AG04450 (cell line): Measurements from ENCODE around the gene TNFRSF1A. TPM values are rescaled to one million over a fixed set of nuclear protein-coding genes. Genes with fewer than 3 reads are reported as not detected.

ENCODE experiments used
- CTCF ChIA-PET: fragments of 300-600, 350-600 bp; formaldehyde crosslinking; extraction: SDS; loops from one replicate; lab custom pipeline; 2022; ENCODE audit warnings: antibody characterized with exemption, inconsistent platforms; lab: Charles Lee
- POLR2A ChIA-PET: fragments of 350-600 bp; formaldehyde crosslinking; extraction: SDS; loops from one replicate; lab custom pipeline; 2021; ENCODE audit warnings: antibody characterized with exemption, inconsistent platforms; lab: Yijun Ruan, JAX
- DNase-seq: peaks from one replicate; pipeline ENCODE4 v3.0.0-alpha.2; 2011; ENCODE audit warnings: low read depth, low spot score
- H3K27ac ChIP-seq: one replicate; pipeline ENCODE4 v1.5.1; 2012; ENCODE audit warnings: low read depth, low read length, control low read depth
- H3K27me3 ChIP-seq: one replicate; pipeline ENCODE4 v1.6.0; 2012; ENCODE audit warnings: low read length; ENCODE audit not compliant: control insufficient read depth, insufficient read depth
- H3K4me3 ChIP-seq: 2 replicates; pipeline ENCODE4 v1.5.1; 2011; ENCODE audit warnings: mild to moderate bottlenecking, low read depth, low read length, control low read depth
- H3K9me3 ChIP-seq: 2 replicates; pipeline ENCODE4 v1.5.1; 2012; ENCODE audit warnings: low read length; ENCODE audit not compliant: control insufficient read depth, insufficient read depth
- CTCF ChIP-seq: IDR thresholded peaks from 2 replicates; pipeline ENCODE4 v1.5.1; 2011; ENCODE audit warnings: low read depth, low read length, control low read depth, inconsistent platforms
- polyA plus RNA-seq: library from polyadenylated mRNA; depleted of rRNA; stranded (reverse); fragments of >200 nt; gene quantifications from 2 replicates; pipeline ENCODE4 v1.2.3, GENCODE V29; 2011

The TNFRSF1A gene
- polyA plus RNA-seq, 1 experiment: 231 TPM

- Histone ChIP-seq H3K27ac (no peak overlapping the region), H3K4me3 (no peak overlapping the region), H3K27me3 (no peaks in the 10 kb centered on the region), H3K9me3 (no peaks in the 10 kb centered on the region; the same call in 1 of the 2 replicates)
- ChIA-PET CTCF (interaction anchor here (1.2 to 1.5 kb wide), 2 partner anchors 59 to 82 kb away, joined by 3 to 5 read pairs; no protein-coding TSS in a partner anchor), POLR2A (interaction anchor here (1.0 to 4.4 kb wide), 9 partner anchors 10 to 151 kb away, joined by 3 to 50 read pairs (median 7); partner anchors contain the start of genes GAPDH, MRPL51 and TNFRSF1A)
- no peak for DNase-seq
- TF ChIP-seq CTCF: no peak
These were observed 41.1 kb upstream of the TNFRSF1A start for GRCh38 chr12:6382982-6383381.

GRCh38 chr12:6382371-6382770 is 40.5 kb upstream of the TNFRSF1A start:
- TF ChIP-seq CTCF: no peak
- ChIA-PET POLR2A (interaction anchor here (4.4 kb wide), 1 partner anchor 48 kb away, joined by 50 read pairs; no protein-coding TSS in a partner anchor), CTCF (interaction anchor here (1.5 kb wide), 1 partner anchor 83 kb away, joined by 5 read pairs; no protein-coding TSS in a partner anchor)
- H3K9me3 ChIP-seq: no peaks in the 10 kb centered on the region; the same call in 1 of the 2 replicates
- H3K27ac ChIP-seq: no peak overlapping the region
- no peak overlapping the region for H3K4me3 ChIP-seq
- no peaks in the 10 kb centered on the region for H3K27me3 ChIP-seq
- DNase-seq: no peak

GRCh38 chr12:6380141-6381121 is 38.6 kb upstream of the TNFRSF1A start:
- Histone ChIP-seq H3K27ac (no peak overlapping the region), H3K27me3 (no peaks in the 10 kb centered on the region), H3K9me3 (no peaks in the 10 kb centered on the region; the same call in 1 of the 2 replicates), H3K4me3 (no peak overlapping the region)
- DNase-seq: no peak
- TF ChIP-seq CTCF: no peak
- ChIA-PET POLR2A (no interaction called here), CTCF (interaction anchor here (0.7 kb wide), 1 partner anchor 316 kb away, joined by 3 read pairs; no protein-coding TSS in a partner anchor)

GRCh38 chr12:6378709-6379472 is 37.0 kb upstream of the TNFRSF1A start:
- Histone ChIP-seq H3K9me3 (no peaks in the 10 kb centered on the region; the same call in 1 of the 2 replicates), H3K4me3 (no peak overlapping the region), H3K27me3 (no peaks in the 10 kb centered on the region), H3K27ac (no peak overlapping the region)
- ChIA-PET CTCF (no interaction called here), POLR2A (interaction anchor here (0.7 kb wide), 1 partner anchor 168 kb away, joined by 3 read pairs; no protein-coding TSS in a partner anchor)
- no peak for TF ChIP-seq CTCF
- DNase-seq: no peak
